LNCAP (cell line): ENCODE results near the gene HHIPL2.

Source experiments
- CTCF ChIP-seq: fragments of 450-650 bp; IDR thresholded peaks from 2 replicates; pipeline ENCODE4 v1.5.1; 2017; ENCODE audit warnings: mild to moderate bottlenecking

HHIPL2 gene

GRCh38 chr1:222540598-222540995 is 7.3 kb downstream of the HHIPL2 start:
- no peak for TF ChIP-seq CTCF

- TF ChIP-seq CTCF = no peak
Observed at GRCh38 chr1:222539951-222540597, 7.8 kb downstream of the HHIPL2 start.

GRCh38 chr1:222535455-222535854 is 12.4 kb downstream of the HHIPL2 start:
- no peak for TF ChIP-seq CTCF

- no peak for TF ChIP-seq CTCF
Observed at GRCh38 chr1:222530852-222531251, 17.1 kb downstream of the HHIPL2 start.

- TF ChIP-seq CTCF = no peak
Observed at GRCh38 chr1:222529916-222530315, 18.0 kb downstream of the HHIPL2 start.

- TF ChIP-seq CTCF = no peak
Observed at GRCh38 chr1:222529181-222529580, 18.7 kb downstream of the HHIPL2 start.

GRCh38 chr1:222525951-222526350 is 22.0 kb downstream of the HHIPL2 start:
- no peak for TF ChIP-seq CTCF

- TF ChIP-seq CTCF = no peak
Observed at GRCh38 chr1:222523852-222524251, 24.1 kb downstream of the HHIPL2 start.
